SH-SY5Y (cell line): Measurements from ENCODE around the gene ALKBH3.

Experiments
- GATA2 ChIP-seq: IDR thresholded peaks from 2 replicates; pipeline ENCODE4 v1.6.1; 2011; ENCODE audit warnings: mild to moderate bottlenecking, low read depth, low read length
- GATA3 ChIP-seq: IDR thresholded peaks from 2 replicates; pipeline ENCODE4 v1.6.1; 2011; ENCODE audit warnings: low read depth, mild to moderate bottlenecking, low read length, moderate library complexity

- peak; percentile 32; the same call in 1 of the 2 replicates for TF ChIP-seq GATA2
- no peak for TF ChIP-seq GATA3
Observed at GRCh38 chr11:43951231-43951630, 70.6 kb downstream of the ALKBH3 start.
